Measurements from ENCODE around the gene RAI14. TPM values are rescaled to one million over a fixed set of nuclear protein-coding genes. Genes with fewer than 3 reads are reported as not detected.
"Not testable (repeated sequence)": the region's sequence is repeated elsewhere in the genome, so short reads cannot be mapped to it uniquely, and the experiment has no call there.

The RAI14 gene
- polyA plus RNA-seq, 4 donors: 4.2 to 16.8 (median 7.6) TPM

DNA sequence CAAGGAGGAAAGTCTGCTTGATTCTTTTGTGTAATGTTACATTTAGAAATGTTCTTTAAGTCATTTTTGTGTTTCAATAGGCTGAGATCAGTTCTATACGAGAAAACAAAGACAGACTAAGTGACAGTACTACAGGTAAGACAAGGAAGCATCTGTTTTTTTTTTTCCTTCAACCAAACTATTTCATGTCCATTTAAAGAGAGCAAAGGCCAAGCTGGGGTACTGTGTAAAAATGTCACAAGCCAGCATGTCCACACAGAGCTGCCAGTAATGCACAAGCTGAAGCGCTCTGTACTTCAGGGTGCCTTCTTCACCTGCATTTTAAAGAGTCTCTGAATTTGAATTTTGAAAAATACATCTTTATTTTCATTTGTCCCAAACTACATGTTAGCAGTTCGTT, 162.6 kb downstream of the RAI14 start:
- no peak overlapping the region for H3K4me3 ChIP-seq (ENCODE audit: low read depth in 1 of 3, low read length in 3 of 3)
- no peaks in the 10 kb centered on the region for H3K4me1 ChIP-seq (ENCODE audit: control insufficient read depth in 3 of 3, insufficient read depth in 2 of 3, low read depth in 1 of 3, low read length in 2 of 3)
- H3K9me3 ChIP-seq (ENCODE audit: control insufficient read depth in 2 of 2, insufficient read depth in 1 of 2, low read depth in 1 of 2, low read length in 1 of 2): no peaks in the 10 kb centered on the region
- no peak for DNase-seq
- peaks cover 0 to 8% (median 0%) of the 10 kb centered on the region in 3 donors for H3K36me3 ChIP-seq (ENCODE audit: control insufficient read depth in 3 of 3, insufficient read depth in 2 of 3, low read depth in 1 of 3, low read length in 3 of 3)
- 81 to 90% (median 86%) methylated on average over 3 of the region's 3 CpGs for WGBS, 3 donors
- H3K27ac ChIP-seq (ENCODE audit: low read depth in 1 of 3, low read length in 2 of 3): no peak overlapping the region
- no peak for FAIRE-seq
- H3K27me3 ChIP-seq (ENCODE audit: control insufficient read depth in 3 of 3, insufficient read depth in 3 of 3, low read length in 3 of 3): no peaks in the 10 kb centered on the region

DNA sequence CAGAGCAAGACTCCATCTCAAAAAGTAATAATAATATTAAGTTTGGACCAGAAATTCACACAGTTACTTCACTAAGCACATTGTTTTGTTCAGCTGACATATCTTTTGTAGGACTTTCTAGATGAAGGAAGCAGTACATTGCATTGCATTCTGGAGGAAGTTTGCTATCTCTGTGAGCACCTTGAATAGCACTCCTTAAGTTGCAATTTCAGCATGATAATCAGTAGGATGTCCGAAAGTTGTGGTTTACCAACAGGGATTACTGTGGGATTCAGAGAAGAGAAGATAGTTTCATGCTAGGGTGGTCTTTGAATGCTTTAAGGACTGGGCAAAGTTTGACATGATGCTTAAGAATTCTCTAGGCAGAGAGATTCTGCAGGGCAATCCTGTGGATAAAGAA, 164.5 kb downstream of the RAI14 start:
- no peaks in the 10 kb centered on the region for H3K27me3 ChIP-seq (ENCODE audit: control insufficient read depth in 3 of 3, insufficient read depth in 3 of 3, low read length in 3 of 3)
- no peak overlapping the region for H3K27ac ChIP-seq (ENCODE audit: low read depth in 1 of 3, low read length in 2 of 3)
- H3K36me3 ChIP-seq (ENCODE audit: control insufficient read depth in 3 of 3, insufficient read depth in 2 of 3, low read depth in 1 of 3, low read length in 3 of 3): peaks cover 0 to 9% (median 0%) of the 10 kb centered on the region in 3 donors
- FAIRE-seq: no peak
- WGBS, 3 donors: 88 to 94% (median 89%) methylated on average over 1 of the region's 1 CpG
- H3K9me3 ChIP-seq (ENCODE audit: control insufficient read depth in 2 of 2, insufficient read depth in 1 of 2, low read depth in 1 of 2, low read length in 1 of 2): no peaks in the 10 kb centered on the region
- no peak overlapping the region for H3K4me3 ChIP-seq (ENCODE audit: low read depth in 1 of 3, low read length in 3 of 3)
- H3K4me1 ChIP-seq (ENCODE audit: control insufficient read depth in 3 of 3, insufficient read depth in 2 of 3, low read depth in 1 of 3, low read length in 2 of 3): no peaks in the 10 kb centered on the region
- DNase-seq: no peak

DNA sequence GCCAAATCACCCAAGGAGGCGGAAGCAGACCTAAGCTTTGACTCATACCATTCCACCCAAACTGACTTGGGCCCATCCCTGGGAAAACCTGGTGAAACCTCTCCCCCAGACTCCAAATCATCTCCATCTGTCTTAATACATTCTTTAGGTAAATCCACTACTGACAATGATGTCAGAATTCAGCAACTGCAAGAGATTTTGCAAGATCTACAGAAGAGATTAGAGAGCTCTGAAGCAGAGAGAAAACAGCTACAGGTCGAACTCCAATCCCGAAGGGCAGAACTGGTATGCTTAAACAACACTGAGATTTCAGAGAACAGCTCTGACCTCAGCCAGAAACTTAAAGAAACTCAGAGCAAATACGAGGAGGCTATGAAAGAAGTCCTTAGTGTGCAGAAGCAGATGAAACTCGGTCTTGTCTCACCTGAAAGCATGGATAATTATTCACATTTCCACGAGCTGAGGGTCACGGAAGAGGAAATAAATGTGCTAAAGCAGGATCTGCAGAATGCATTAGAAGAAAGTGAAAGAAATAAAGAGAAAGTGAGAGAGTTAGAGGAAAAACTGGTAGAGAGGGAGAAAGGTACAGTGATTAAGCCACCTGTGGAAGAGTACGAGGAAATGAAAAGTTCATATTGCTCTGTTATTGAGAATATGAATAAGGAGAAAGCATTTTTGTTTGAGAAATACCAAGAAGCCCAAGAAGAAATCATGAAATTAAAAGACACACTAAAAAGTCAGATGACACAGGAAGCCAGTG, 167.0 kb downstream of the RAI14 start:
- no peak overlapping the region for H3K4me3 ChIP-seq (ENCODE audit: low read depth in 1 of 3, low read length in 3 of 3)
- H3K27ac ChIP-seq (ENCODE audit: low read depth in 1 of 3, low read length in 2 of 3): no peak overlapping the region
- FAIRE-seq (no peak), DNase-seq (no peak)
- H3K4me1 ChIP-seq (ENCODE audit: control insufficient read depth in 3 of 3, insufficient read depth in 2 of 3, low read depth in 1 of 3, low read length in 2 of 3): no peaks in the 10 kb centered on the region
- WGBS, 3 donors: 91 to 94% (median 92%) methylated on average over 8 of the region's 8 CpGs
- H3K36me3 ChIP-seq (ENCODE audit: control insufficient read depth in 3 of 3, insufficient read depth in 2 of 3, low read depth in 1 of 3, low read length in 3 of 3): peaks cover 0 to 16% (median 0%) of the 10 kb centered on the region in 3 donors
- no peaks in the 10 kb centered on the region for H3K27me3 ChIP-seq (ENCODE audit: control insufficient read depth in 3 of 3, insufficient read depth in 3 of 3, low read length in 3 of 3)
- H3K9me3 ChIP-seq (ENCODE audit: control insufficient read depth in 2 of 2, insufficient read depth in 1 of 2, low read depth in 1 of 2, low read length in 1 of 2): no peaks in the 10 kb centered on the region

DNA sequence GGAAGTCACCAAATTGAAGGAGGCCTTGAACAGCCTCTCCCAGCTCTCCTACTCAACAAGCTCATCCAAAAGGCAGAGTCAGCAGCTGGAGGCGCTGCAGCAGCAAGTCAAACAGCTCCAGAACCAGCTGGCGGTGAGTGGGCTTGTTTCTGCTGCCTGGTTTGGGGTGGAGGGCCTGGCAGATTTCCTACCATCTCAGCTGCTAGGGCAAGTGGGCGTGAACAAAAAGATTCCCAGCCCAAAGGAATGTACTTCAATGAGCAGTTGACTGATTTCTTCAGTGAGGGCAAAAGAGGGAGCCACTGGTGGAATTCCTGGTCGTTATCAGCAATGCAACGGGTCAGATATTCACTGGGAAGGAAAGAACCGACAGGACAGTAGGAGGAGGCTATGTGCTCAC, 170.2 kb downstream of the RAI14 start:
- H3K9me3 ChIP-seq (ENCODE audit: control insufficient read depth in 2 of 2, insufficient read depth in 1 of 2, low read depth in 1 of 2, low read length in 1 of 2): no peaks in the 10 kb centered on the region
- peaks cover 0 to 26% (median 0%) of the 10 kb centered on the region in 3 donors for H3K36me3 ChIP-seq (ENCODE audit: control insufficient read depth in 3 of 3, insufficient read depth in 2 of 3, low read depth in 1 of 3, low read length in 3 of 3)
- no peak overlapping the region for H3K27ac ChIP-seq (ENCODE audit: low read depth in 1 of 3, low read length in 2 of 3)
- H3K27me3 ChIP-seq (ENCODE audit: control insufficient read depth in 3 of 3, insufficient read depth in 3 of 3, low read length in 3 of 3): no peaks in the 10 kb centered on the region
- FAIRE-seq (no peak), DNase-seq (no peak)
- WGBS, 3 donors: 52 to 86% (median 67%) methylated on average over 6 of the region's 6 CpGs
- no peaks in the 10 kb centered on the region for H3K4me1 ChIP-seq (ENCODE audit: control insufficient read depth in 3 of 3, insufficient read depth in 2 of 3, low read depth in 1 of 3, low read length in 2 of 3)
- H3K4me3 ChIP-seq (ENCODE audit: low read depth in 1 of 3, low read length in 3 of 3): no peak overlapping the region

DNA sequence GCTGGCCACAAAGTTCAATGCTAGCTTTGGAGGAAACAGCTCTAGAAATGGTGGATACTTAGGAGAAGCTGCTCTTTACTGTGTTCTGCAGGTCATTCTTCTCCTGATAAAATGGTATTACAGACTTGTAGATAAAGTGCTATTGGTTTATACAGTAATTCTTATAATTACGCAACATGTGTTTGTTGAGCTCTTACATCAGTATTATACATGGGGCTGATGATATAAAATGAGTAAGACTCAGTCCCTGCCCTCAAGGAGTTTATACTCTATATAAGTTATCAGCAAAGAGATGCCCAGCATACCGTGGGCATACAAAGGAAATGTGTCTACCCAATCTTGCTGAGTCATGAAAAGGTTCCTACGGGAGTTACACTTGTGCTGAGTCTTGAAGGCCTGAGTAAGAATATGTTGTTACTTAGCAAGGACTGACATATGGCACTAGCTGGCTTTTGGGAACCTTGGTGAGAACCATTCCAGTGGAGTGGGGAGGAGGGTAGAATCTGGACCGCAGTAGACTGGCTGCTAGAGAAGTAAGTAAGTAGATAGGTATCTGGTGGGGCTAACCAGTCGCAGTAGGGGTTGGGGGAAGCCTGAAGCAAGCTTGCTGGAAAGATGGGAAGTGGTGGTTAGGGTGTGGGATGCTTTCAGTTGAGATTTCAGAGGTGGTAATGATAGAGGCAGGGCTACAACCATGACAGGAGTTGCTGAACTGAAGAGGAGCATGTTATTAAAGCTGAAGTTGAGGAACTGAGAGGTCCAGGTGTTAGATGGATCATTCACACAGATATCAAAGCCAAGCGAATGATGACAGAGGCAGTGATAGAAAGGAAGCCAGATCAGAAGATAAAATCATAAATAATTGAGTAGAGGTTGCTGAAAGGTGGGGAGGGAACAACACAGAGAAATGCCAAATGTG, 171.7 kb downstream of the RAI14 start:
- FAIRE-seq (no peak), DNase-seq (no peak)
- no peaks in the 10 kb centered on the region for H3K27me3 ChIP-seq (ENCODE audit: control insufficient read depth in 3 of 3, insufficient read depth in 3 of 3, low read length in 3 of 3)
- 86 to 89% (median 88%) methylated on average over 6 of the region's 6 CpGs for whole genome bisulfite sequencing, 3 donors
- H3K4me1 ChIP-seq (ENCODE audit: control insufficient read depth in 3 of 3, insufficient read depth in 2 of 3, low read depth in 1 of 3, low read length in 2 of 3): no peaks in the 10 kb centered on the region
- no peak overlapping the region for H3K27ac ChIP-seq (ENCODE audit: low read depth in 1 of 3, low read length in 2 of 3)
- H3K4me3 ChIP-seq (ENCODE audit: low read depth in 1 of 3, low read length in 3 of 3): no peak overlapping the region
- peaks cover 0 to 24% (median 0%) of the 10 kb centered on the region in 3 donors for H3K36me3 ChIP-seq (ENCODE audit: control insufficient read depth in 3 of 3, insufficient read depth in 2 of 3, low read depth in 1 of 3, low read length in 3 of 3)
- H3K9me3 ChIP-seq (ENCODE audit: control insufficient read depth in 2 of 2, insufficient read depth in 1 of 2, low read depth in 1 of 2, low read length in 1 of 2): no peaks in the 10 kb centered on the region

DNA sequence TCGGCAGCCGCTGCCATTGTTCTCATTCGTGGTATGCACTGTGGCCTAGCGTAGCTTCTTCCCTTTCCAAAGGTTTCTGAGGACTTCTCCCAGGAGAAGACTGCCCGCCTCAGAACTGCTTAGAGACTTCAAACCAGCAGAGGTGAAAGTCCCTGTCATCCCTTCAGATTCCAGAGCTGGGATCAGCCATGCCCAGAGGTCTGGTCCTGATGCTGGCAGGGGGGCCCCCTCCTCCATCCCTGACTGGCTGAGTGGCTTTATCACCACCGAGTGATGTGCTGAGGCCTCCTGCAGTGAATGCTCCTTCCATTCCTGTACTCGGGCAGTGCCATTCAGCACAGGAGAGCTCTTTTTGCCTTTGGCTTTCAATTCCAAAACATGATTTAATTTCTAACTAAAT, 174.7 kb downstream of the RAI14 start:
- not testable (repeated sequence) for H3K9me3 ChIP-seq (ENCODE audit: control insufficient read depth in 2 of 2, insufficient read depth in 1 of 2, low read depth in 1 of 2, low read length in 1 of 2); H3K27me3 ChIP-seq (ENCODE audit: control insufficient read depth in 3 of 3, insufficient read depth in 3 of 3, low read length in 3 of 3); H3K27ac ChIP-seq (ENCODE audit: low read depth in 1 of 3, low read length in 2 of 3); H3K4me3 ChIP-seq (ENCODE audit: low read depth in 1 of 3, low read length in 3 of 3); FAIRE-seq; DNase-seq; H3K4me1 ChIP-seq (ENCODE audit: control insufficient read depth in 3 of 3, insufficient read depth in 2 of 3, low read depth in 1 of 3, low read length in 2 of 3)
- peaks cover 0 to 17% (median 0%) of the 10 kb centered on the region in 3 donors for H3K36me3 ChIP-seq (ENCODE audit: control insufficient read depth in 3 of 3, insufficient read depth in 2 of 3, low read depth in 1 of 3, low read length in 3 of 3)
- WGBS, 3 donors: 78 to 95% (median 82%) methylated on average over 6 to 7 of the region's 7 CpGs

DNA sequence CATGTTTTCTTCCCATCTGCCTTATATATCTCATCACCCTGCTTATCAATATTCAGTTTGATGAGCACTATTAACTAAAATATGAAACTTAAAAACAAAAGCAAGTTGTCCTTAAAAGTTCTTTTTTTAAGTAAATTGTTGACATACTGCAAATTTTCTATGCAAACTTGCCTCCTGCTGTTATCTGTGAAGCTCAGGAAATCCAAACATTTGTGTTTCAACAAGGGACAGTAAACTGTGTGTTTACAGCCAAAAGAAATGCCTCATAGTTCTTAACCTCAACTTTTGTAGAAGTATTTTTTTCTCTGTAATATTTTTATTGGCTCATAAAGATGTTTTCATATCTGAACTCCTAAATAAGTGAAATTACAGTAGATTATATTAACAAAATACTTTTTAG, 175.2 kb downstream of the RAI14 start:
- Histone ChIP-seq H3K27ac (ENCODE audit: low read depth in 1 of 3, low read length in 2 of 3) (no peak overlapping the region), H3K4me3 (ENCODE audit: low read depth in 1 of 3, low read length in 3 of 3) (no peak overlapping the region), H3K4me1 (ENCODE audit: control insufficient read depth in 3 of 3, insufficient read depth in 2 of 3, low read depth in 1 of 3, low read length in 2 of 3) (no peaks in the 10 kb centered on the region), H3K9me3 (ENCODE audit: control insufficient read depth in 2 of 2, insufficient read depth in 1 of 2, low read depth in 1 of 2, low read length in 1 of 2) (no peaks in the 10 kb centered on the region), H3K27me3 (ENCODE audit: control insufficient read depth in 3 of 3, insufficient read depth in 3 of 3, low read length in 3 of 3) (no peaks in the 10 kb centered on the region), H3K36me3 (ENCODE audit: control insufficient read depth in 3 of 3, insufficient read depth in 2 of 3, low read depth in 1 of 3, low read length in 3 of 3) (peaks cover 0 to 15% (median 0%) of the 10 kb centered on the region in 3 donors)
- FAIRE-seq (no peak), DNase-seq (no peak)

DNA sequence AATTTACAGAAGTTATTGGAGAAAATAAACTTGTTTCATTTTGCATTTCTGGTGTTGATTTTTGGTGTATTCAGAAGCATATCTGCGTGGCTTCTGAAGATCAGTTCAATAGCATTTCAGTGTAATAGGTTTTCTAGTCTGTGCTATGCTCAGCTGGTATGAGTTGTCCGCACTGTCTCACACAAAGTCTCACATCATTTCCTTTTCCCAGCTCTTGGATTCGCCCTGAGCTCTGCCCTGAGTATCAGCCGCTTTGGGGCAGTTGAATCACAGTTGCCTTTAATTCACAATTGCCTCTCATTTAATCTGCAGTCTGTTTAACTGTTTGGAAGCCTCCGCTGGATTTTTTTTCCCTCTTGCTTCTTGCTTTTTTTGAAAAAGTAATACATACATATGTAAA, 176.4 kb downstream of the RAI14 start:
- Histone ChIP-seq H3K4me3 (ENCODE audit: low read depth in 1 of 3, low read length in 3 of 3) (no peak overlapping the region), H3K36me3 (ENCODE audit: control insufficient read depth in 3 of 3, insufficient read depth in 2 of 3, low read depth in 1 of 3, low read length in 3 of 3) (peaks cover 0 to 12% (median 0%) of the 10 kb centered on the region in 3 donors), H3K27me3 (ENCODE audit: control insufficient read depth in 3 of 3, insufficient read depth in 3 of 3, low read length in 3 of 3) (no peaks in the 10 kb centered on the region), H3K9me3 (ENCODE audit: control insufficient read depth in 2 of 2, insufficient read depth in 1 of 2, low read depth in 1 of 2, low read length in 1 of 2) (no peaks in the 10 kb centered on the region), H3K27ac (ENCODE audit: low read depth in 1 of 3, low read length in 2 of 3) (no peak overlapping the region), H3K4me1 (ENCODE audit: control insufficient read depth in 3 of 3, insufficient read depth in 2 of 3, low read depth in 1 of 3, low read length in 2 of 3) (no peaks in the 10 kb centered on the region)
- FAIRE-seq (no peak), DNase-seq (no peak)
- 92 to 94% (median 93%) methylated on average over 5 of the region's 5 CpGs for WGBS, 3 donors

All from small intestine (tissue), 7 donors.